Fibroblast of lung (primary cell): ENCODE measurements around the gene ADGRD1. TPM values are rescaled to one million over a fixed set of nuclear protein-coding genes. Genes with fewer than 3 reads are reported as not detected.

ENCODE experiments used
- DNase-seq, 2 donors: peaks; one replicate each; pipeline versions ENCODE4 v3.0.0 to v3.0.0-alpha.2; 2010; ENCODE audit warnings: low read depth in 2 of 2
- H2AFZ ChIP-seq: 2 replicates; pipeline ENCODE4 v1.5.1; 2012; ENCODE audit warnings: low read length, control low read depth, inconsistent platforms
- H3K27ac ChIP-seq: 2 replicates; pipeline ENCODE4 v1.5.1; 2011; ENCODE audit warnings: low read length, control low read depth; ENCODE audit not compliant: insufficient read depth
- H3K27me3 ChIP-seq: 2 replicates; pipeline ENCODE4 v1.5.1; 2011; ENCODE audit warnings: mild to moderate bottlenecking, low read length; ENCODE audit not compliant: control insufficient read depth, insufficient read depth
- H3K36me3 ChIP-seq: 2 replicates; pipeline ENCODE4 v1.5.1; 2011; ENCODE audit warnings: low read length; ENCODE audit not compliant: control insufficient read depth, insufficient read depth
- H3K4me1 ChIP-seq: 2 replicates; pipeline ENCODE4 v1.5.1; 2011; ENCODE audit warnings: low read length; ENCODE audit not compliant: control insufficient read depth, insufficient read depth; ENCODE audit errors: extremely low read depth
- H3K4me2 ChIP-seq: 2 replicates; pipeline ENCODE4 v1.5.1; 2011; ENCODE audit warnings: low read length, control low read depth; ENCODE audit not compliant: insufficient read depth; ENCODE audit errors: extremely low read depth
- H3K4me3 ChIP-seq, 4 experiments: fragments of 200-600 bp in 1 of 4; sonication (generic) in 1 of 4; replicated peaks in 1 of 4; 2 replicates each; pipeline ENCODE4 v1.5.1; 2011 to 2016; ENCODE audit warnings: low read length in 4 of 4, low read depth in 3 of 4, mild to moderate bottlenecking in 3 of 4, control low read depth in 2 of 4, inconsistent platforms in 1 of 4, mixed read lengths in 1 of 4; ENCODE audit not compliant: insufficient read depth in 1 of 4; ENCODE audit errors: control extremely low read depth in 1 of 4
- H3K79me2 ChIP-seq: 2 replicates; pipeline ENCODE4 v1.5.1; 2012; ENCODE audit warnings: mild to moderate bottlenecking, low read length, inconsistent platforms; ENCODE audit not compliant: control insufficient read depth, insufficient read depth
- H3K9ac ChIP-seq: 2 replicates; pipeline ENCODE4 v1.5.1; 2011; ENCODE audit warnings: mild to moderate bottlenecking, low read length, control low read depth; ENCODE audit not compliant: insufficient read depth
- H3K9me3 ChIP-seq: 2 replicates; pipeline ENCODE4 v1.5.1; 2012; ENCODE audit warnings: low read depth, low read length; ENCODE audit not compliant: control insufficient read depth, insufficient read depth
- H4K20me1 ChIP-seq: 2 replicates; pipeline ENCODE4 v1.5.1; 2011; ENCODE audit warnings: low read length; ENCODE audit not compliant: control insufficient read depth, insufficient read depth; ENCODE audit errors: extremely low read depth
- CTCF ChIP-seq, 2 donors: IDR thresholded peaks in 1 of 2; conservative IDR thresholded peaks in 1 of 2; 1 replicate in 1 of 2; 2 replicates in 1 of 2; pipeline ENCODE4 v1.5.1; 2011 to 2012; ENCODE audit warnings: low read length in 2 of 2, control low read depth in 1 of 2, inconsistent platforms in 1 of 2, low read depth in 1 of 2, mild to moderate bottlenecking in 1 of 2
- EZH2 ChIP-seq: IDR thresholded peaks from 2 replicates; pipeline ENCODE4 v1.5.1; 2012; ENCODE audit warnings: low read length, control low read depth, mild to moderate bottlenecking; ENCODE audit errors: missing control alignments
- polyA plus RNA-seq, 2 donors: library from polyadenylated mRNA; depleted of rRNA in 1 of 2; stranded (reverse) in 1 of 2; unstranded in 1 of 2; fragments of >200 nt; gene quantifications; 2 replicates each; pipeline ENCODE4 v1.2.1, GENCODE V29; 2011 to 2012; ENCODE audit warnings: missing spikeins in 1 of 2
- total RNA-seq: library from RNA; depleted of rRNA; stranded (reverse); fragments of >200 nt; gene quantifications from 2 replicates; pipeline ENCODE4 v1.2.1, GENCODE V29; 2014

The ADGRD1 gene
- total and polyA plus RNA-seq, 2 donors (not counting 1 experiment from before 2014, with no cell fraction given): 7.3 to 11.6 TPM

GRCh38 chr12:131159660-131160059 is 206.0 kb downstream of the ADGRD1 start:
- H3K4me1 ChIP-seq: no peaks in the 10 kb centered on the region
- H2AFZ ChIP-seq: no peak overlapping the region
- no peaks in the 10 kb centered on the region for H4K20me1 ChIP-seq
- no peak overlapping the region for H3K4me2 ChIP-seq
- no peaks in the 10 kb centered on the region for H3K79me2 ChIP-seq
- TF ChIP-seq CTCF (conservative IDR thresholded peaks at IDR 0.05 in 1 of 2, IDR thresholded peaks at IDR 0.05 in 1 of 2; ENCODE audit: low read depth in 1 of 2, low read length in 2 of 2) (no peak), EZH2 (no peak)
- H3K4me3 ChIP-seq: no peak overlapping the region
- H3K9me3 ChIP-seq: no peaks in the 10 kb centered on the region
- no peak overlapping the region for H3K9ac ChIP-seq
- no peaks in the 10 kb centered on the region for H3K36me3 ChIP-seq
- DNase-seq: no peak
- no peak overlapping the region for H3K27ac ChIP-seq
- H3K27me3 ChIP-seq: no peaks in the 10 kb centered on the region

GRCh38 chr12:131162113-131162512 is 208.4 kb downstream of the ADGRD1 start:
- Histone ChIP-seq H3K9ac (no peak overlapping the region), H3K4me1 (no peaks in the 10 kb centered on the region), H3K9me3 (no peaks in the 10 kb centered on the region), H3K79me2 (no peaks in the 10 kb centered on the region), H2AFZ (no peak overlapping the region), H3K27me3 (no peaks in the 10 kb centered on the region), H3K27ac (no peak overlapping the region), H3K4me3 (no peak overlapping the region), H3K36me3 (no peaks in the 10 kb centered on the region), H3K4me2 (no peak overlapping the region), H4K20me1 (no peaks in the 10 kb centered on the region)
- TF ChIP-seq EZH2 (no peak), CTCF (conservative IDR thresholded peaks at IDR 0.05 in 1 of 2, IDR thresholded peaks at IDR 0.05 in 1 of 2; ENCODE audit: low read depth in 1 of 2, low read length in 2 of 2) (no peak)
- no peak for DNase-seq

DNA sequence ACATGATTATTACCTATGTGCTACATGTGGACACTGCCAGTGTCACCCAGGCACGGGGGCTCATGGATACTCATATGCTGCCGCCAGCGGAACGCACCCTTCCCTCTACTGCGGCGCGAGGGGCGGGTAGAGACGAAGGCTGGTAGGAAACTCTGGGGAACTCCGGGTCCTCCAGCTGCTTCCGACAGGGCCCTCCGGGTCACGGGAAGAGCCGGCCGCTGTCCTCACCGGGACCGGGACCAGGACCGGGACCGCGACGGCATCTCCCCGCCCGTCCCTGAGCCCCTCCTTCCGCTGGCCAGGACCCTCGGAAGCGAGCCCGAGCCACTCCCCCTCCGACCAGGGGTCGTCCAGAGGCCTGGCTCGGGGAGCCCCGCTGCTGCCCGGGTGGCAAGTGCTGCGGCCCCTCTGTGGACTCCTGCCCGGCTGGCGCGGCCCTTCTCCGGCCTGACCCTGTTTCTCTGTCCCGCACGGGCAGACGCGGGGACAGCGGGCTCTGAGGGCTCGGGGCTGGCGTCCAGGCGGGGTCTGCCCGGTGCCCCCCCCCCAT is 209.6 kb downstream of the ADGRD1 start:
- no peaks in the 10 kb centered on the region for H3K79me2 ChIP-seq
- no peaks in the 10 kb centered on the region for H3K36me3 ChIP-seq
- no peak overlapping the region for H2AFZ ChIP-seq
- no peak overlapping the region for H3K9ac ChIP-seq
- no peaks in the 10 kb centered on the region for H3K4me1 ChIP-seq
- no peak overlapping the region for H3K4me3 ChIP-seq
- H3K9me3 ChIP-seq: no peaks in the 10 kb centered on the region
- H3K27me3 ChIP-seq: no peaks in the 10 kb centered on the region
- TF ChIP-seq EZH2: no peak
- no peak for TF ChIP-seq CTCF (conservative IDR thresholded peaks at IDR 0.05 in 1 of 2, IDR thresholded peaks at IDR 0.05 in 1 of 2; ENCODE audit: low read depth in 1 of 2, low read length in 2 of 2)
- no peaks in the 10 kb centered on the region for H4K20me1 ChIP-seq
- no peak for DNase-seq
- no peak overlapping the region for H3K27ac ChIP-seq
- no peak overlapping the region for H3K4me2 ChIP-seq
